ENCODE measurements around the gene GCKR.

The GCKR gene

DNA sequence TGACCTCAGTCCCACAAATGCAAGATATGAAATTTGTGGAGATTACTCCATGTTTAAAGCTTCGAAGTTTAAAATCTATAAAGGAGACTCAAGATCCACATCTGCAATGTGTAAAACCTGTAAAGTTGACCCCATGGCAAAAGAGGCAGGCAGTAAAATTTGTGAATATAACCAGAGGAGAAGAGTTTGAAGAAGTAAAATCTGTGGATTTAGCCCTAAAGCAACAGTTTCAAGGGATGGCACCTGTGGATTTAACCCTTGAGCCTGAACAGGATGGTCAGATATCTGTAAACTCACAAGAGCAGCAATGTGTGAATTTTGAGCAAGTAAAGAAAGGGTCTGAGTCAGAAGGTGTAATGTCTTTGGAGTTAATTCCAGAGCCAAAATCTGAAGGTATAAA is 75.0 kb downstream of the GCKR start:
- no peak for DNase-seq (ENCODE audit: low read depth)

DNA sequence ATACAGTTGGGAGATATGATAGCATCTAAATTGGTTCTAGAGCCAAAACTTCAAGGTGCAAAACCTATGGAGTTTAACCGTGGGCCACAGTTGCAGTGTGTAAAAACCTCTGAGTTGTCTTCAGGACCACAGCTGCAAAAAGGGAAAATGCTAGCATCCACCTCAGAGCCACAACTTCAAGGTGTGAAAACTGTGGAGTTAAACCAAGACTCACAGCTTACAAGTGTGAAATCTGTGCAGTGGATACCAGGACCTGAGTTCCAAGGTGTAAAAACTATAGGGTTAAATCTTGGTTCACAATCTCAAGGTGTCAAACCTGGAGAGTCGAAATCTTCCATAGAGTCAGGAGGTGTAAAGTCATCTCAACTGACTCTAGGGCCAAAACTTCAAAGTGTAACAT is 75.8 kb downstream of the GCKR start:
- DNase-seq (ENCODE audit: low read depth): no peak

DNA sequence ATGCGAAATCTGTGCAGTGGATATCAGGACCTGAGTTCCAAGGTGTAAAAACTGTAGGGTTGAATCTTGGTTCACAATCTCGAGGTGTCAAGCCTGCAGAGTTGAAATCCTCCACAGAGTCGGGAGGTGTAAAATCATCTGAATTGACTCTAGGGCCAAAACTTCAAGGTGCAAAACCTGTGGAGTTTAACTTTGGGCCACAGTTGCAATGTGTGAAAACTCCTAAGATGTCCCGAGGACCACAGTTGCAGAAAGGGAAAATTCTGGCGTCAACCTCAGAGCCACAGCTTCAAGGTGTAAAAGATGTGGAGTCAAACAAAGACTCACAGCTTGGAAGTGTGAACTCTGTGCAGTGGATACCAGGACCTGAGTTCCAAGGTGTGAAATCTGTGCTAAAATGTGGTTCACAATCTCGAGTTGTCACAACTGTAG is 76.4 kb downstream of the GCKR start:
- no peak for DNase-seq (ENCODE audit: low read depth)

All from iris pigment epithelial cell (primary cell).